BJ (cell line): ENCODE measurements around the gene TMEM144. TPM values are rescaled to one million over a fixed set of nuclear protein-coding genes. Genes with fewer than 3 reads are reported as not detected.

Experiments used
- CTCF ChIA-PET: fragments of 350-600 bp; formaldehyde crosslinking; extraction: SDS; loops from one replicate; lab custom pipeline; 2021; ENCODE audit warnings: antibody characterized with exemption, inconsistent platforms; lab: Yijun Ruan, JAX
- POLR2A ChIA-PET: fragments of 300-600 bp; sonication (Branson Sonifier 250); formaldehyde crosslinking; extraction: SDS; loops from one replicate; lab custom pipeline; 2021; ENCODE audit warnings: antibody characterized with exemption; lab: Charles Lee
- DNase-seq: peaks from one replicate; pipeline ENCODE4 v3.0.0-alpha.2; 2011; ENCODE audit warnings: low read depth
- H3K27me3 ChIP-seq: 2 replicates; pipeline ENCODE4 v1.6.0; 2011; ENCODE audit warnings: low read length; ENCODE audit not compliant: control insufficient read depth, insufficient read depth
- H3K36me3 ChIP-seq: 2 replicates; pipeline ENCODE4 v1.5.1; 2011; ENCODE audit warnings: low read length; ENCODE audit not compliant: control insufficient read depth, insufficient read depth
- H3K4me3 ChIP-seq: 2 replicates; pipeline ENCODE4 v1.5.1; 2011; ENCODE audit warnings: low read depth, mild to moderate bottlenecking, control low read depth, low read length
- CTCF ChIP-seq: IDR thresholded peaks from 2 replicates; pipeline ENCODE4 v1.5.1; 2011; ENCODE audit warnings: low read depth, mild to moderate bottlenecking, control low read depth, inconsistent platforms, low read length, moderate library complexity; ENCODE audit not compliant: insufficient read depth
- polyA plus RNA-seq: library from polyadenylated mRNA; depleted of rRNA; stranded (reverse); fragments of >200 nt; gene quantifications from 2 replicates; pipeline ENCODE4 v1.2.3, GENCODE V29; 2011

The TMEM144 gene
- polyA plus RNA-seq, 1 experiment = 0.65 TPM

GRCh38 chr4:158200214-158200613 lies 10.1 kb upstream of the TMEM144 start:
- no peaks in the 10 kb centered on the region for H3K36me3 ChIP-seq
- CTCF ChIA-PET = no interaction called here
- no peaks in the 10 kb centered on the region; the same call in 1 of the 2 replicates for H3K27me3 ChIP-seq
- no peak for DNase-seq
- no peak overlapping the region for H3K4me3 ChIP-seq
- POLR2A ChIA-PET = no interaction called here
- no peak for TF ChIP-seq CTCF

DNA sequence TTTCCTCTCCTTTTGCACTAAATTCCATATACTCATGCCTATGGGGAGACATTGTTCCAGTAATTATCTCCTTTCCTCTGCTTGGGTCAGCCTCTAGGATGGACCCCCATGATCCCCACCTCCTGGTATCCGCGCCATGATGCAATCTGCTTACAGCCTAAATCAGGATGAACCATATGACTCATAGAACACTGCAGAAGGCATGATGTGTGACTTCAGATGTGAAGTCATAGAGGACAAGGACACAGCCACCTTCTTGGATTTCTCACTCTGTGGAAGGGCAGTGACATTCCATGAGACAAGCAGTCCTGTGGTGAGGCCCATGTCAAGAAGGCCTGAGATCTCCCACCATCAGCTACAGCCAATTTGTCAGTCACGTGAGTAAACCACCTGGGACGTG lies 9.0 kb upstream of the TMEM144 start:
- CTCF ChIA-PET = interaction anchor here (1.9 kb wide), 1 partner anchor 8 kb away, joined by 8 read pairs; no protein-coding TSS in a partner anchor
- TF ChIP-seq CTCF = no peak
- H3K36me3 ChIP-seq = no peaks in the 10 kb centered on the region

DNA sequence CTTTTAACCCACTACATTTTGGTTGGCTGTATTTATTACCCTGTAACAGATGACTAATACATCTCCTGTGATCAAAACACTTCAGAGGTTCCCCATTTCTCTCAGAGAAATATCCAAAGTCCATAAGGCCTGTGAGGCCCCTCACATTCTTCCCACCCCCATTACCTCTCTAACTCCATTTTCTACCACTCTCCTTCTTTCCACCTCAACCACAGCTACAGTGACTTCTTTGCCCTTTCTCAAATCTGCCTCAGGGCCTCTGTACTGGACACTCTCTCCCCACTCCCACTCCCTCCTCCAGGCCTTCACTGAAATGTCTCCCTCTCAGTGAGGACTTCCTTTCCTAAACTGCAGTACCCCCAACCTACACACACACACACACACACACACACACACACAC lies 8.4 kb upstream of the TMEM144 start:
- no peaks in the 10 kb centered on the region for H3K36me3 ChIP-seq
- POLR2A ChIA-PET = no interaction called here
- TF ChIP-seq CTCF = no peak
- H3K4me3 ChIP-seq = no peak overlapping the region
- CTCF ChIA-PET = interaction anchor here (0.6 to 1.9 kb wide), 2 partner anchors 9 to 55 kb away, joined by 3 to 8 read pairs; no protein-coding TSS in a partner anchor
- no peak for DNase-seq
- no peaks in the 10 kb centered on the region; the same call in 1 of the 2 replicates for H3K27me3 ChIP-seq

More for the DNA sequence above, 9.0 kb upstream of the TMEM144 start:
- H3K4me3 ChIP-seq = no peak overlapping the region
- H3K27me3 ChIP-seq = no peaks in the 10 kb centered on the region; the same call in 1 of the 2 replicates
- no peak for DNase-seq
- POLR2A ChIA-PET = no interaction called here

GRCh38 chr4:158202481-158202880 lies 7.8 kb upstream of the TMEM144 start:
- POLR2A ChIA-PET = no interaction called here
- no peak for TF ChIP-seq CTCF

GRCh38 chr4:158203436-158203835 lies 6.8 kb upstream of the TMEM144 start:
- ChIA-PET CTCF (no interaction called here), POLR2A (no interaction called here)
- Histone ChIP-seq H3K4me3 (no peak overlapping the region), H3K36me3 (no peaks in the 10 kb centered on the region), H3K27me3 (no peaks in the 10 kb centered on the region)
- DNase-seq = no peak
- TF ChIP-seq CTCF = no peak

More at GRCh38 chr4:158202481-158202880, 7.8 kb upstream of the TMEM144 start:
- no peaks in the 10 kb centered on the region for H3K36me3 ChIP-seq
- no peak for DNase-seq
- CTCF ChIA-PET = interaction anchor here (0.6 to 1.9 kb wide), 2 partner anchors 10 to 54 kb away, joined by 3 to 8 read pairs; no protein-coding TSS in a partner anchor
- H3K27me3 ChIP-seq = no peaks in the 10 kb centered on the region; the same call in 1 of the 2 replicates
- no peak overlapping the region for H3K4me3 ChIP-seq
